Caki2 (cell line): Measurements from ENCODE around the gene MYO16. TPM values are rescaled to one million over a fixed set of nuclear protein-coding genes. Genes with fewer than 3 reads are reported as not detected.

Source experiments
- DNase-seq: peaks from one replicate; pipeline ENCODE4 v3.0.0-alpha.2; 2015; ENCODE audit warnings: low read depth
- in situ Hi-C: cut with HindIII; loops from 2 replicates; pipeline ENCODE4 v1.10.0; 2016; ENCODE audit warnings: low sequenced_read_pairs, low pct_unique_long_range_greater_than_20kb, mixed read lengths
- total RNA-seq: library from RNA; depleted of rRNA; stranded (reverse); fragments of >200 nt; shearing (Covaris generic); gene quantifications from 2 replicates; pipeline ENCODE4 v1.2.3, GENCODE V29; 2014; ENCODE audit warnings: low replicate concordance

MYO16 gene
- total RNA-seq, 1 experiment from 2014 or later = 0.14 TPM

DNA sequence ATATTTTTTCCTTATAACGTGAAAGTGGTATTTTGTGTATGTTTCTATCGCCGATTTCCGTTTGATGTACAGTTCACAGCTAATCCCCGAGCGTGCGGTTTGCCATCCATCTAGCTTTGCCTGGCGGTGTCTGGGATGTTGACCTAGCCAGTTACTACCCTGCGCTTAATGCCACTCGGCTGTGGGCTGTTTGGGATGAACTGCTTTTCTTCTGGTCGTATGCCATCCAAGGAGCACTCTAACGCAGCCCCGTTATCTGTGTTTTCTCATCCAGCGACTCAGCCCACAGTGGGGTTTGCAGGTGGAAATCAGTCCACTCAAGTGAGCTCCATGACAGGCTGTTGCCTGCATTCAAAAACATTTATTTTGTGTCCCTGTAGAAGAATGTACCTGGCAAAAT is 512.3 kb downstream of the MYO16 start:
- DNase-seq = no peak
- in situ Hi-C loops = no loop called here

- in situ Hi-C loops = no loop called here
- no peak for DNase-seq
Measured at GRCh38 chr13:109144693-109145437, 515.5 kb downstream of the MYO16 start.

DNA sequence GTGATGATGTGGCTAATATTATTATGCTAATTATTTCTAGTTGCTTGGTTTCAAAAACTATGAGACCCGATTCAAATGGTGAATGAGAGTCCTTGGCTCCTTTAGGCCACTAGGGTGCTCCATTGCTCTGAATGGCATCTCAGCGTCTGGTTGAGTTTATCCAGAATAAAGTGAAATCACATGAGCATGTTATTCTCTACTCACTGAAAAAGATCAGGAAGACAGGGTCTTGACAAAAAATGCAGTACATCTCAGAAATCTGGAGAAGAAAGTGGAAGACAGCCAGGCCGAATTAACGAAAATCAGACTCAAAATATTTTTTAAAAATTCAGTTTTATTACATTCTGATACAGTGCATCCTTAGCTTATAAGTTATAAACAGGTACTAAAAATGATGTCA is 516.2 kb downstream of the MYO16 start:
- in situ Hi-C loops = no loop called here

GRCh38 chr13:109146393-109146792 is 517.0 kb downstream of the MYO16 start:
- in situ Hi-C loops = no loop called here
- DNase-seq = no peak

More for the DNA sequence above, 516.2 kb downstream of the MYO16 start:
- DNase-seq = peak; percentile 19

DNA sequence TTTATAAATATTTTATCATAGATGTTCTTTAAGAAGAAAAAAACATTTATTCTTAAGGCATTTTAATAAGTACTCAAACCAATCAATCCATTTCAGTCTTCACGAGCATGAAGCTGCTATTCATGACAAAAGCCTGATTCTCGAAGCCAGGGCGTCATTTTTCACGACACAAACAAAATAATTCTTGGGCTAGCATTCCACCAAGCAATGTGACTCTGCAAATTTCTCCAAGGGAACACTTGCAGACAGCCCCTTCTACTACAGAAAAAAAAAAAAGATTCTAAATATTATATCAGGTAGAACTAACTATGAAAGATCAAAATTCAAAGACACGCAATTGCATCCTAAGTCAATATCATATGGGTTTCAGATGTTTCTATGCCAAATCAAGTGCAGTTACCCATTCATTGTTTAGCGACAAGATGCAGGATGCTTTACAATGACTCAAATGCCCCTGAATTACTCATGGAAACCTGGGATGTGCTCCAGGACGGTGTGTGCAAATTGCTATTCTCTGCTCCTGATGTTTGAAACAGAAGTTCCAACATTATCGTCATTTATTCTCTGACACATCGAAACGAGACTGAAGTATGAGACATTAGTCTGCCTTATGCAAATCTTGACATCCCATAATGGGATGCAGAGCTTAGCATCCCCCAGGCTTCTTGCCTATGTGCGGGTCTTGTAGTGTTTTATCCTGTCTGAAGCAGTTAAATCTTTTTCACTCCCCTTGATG is 517.7 kb downstream of the MYO16 start:
- DNase-seq = no peak
- in situ Hi-C loops = no loop called here

GRCh38 chr13:109148243-109148642 is 518.8 kb downstream of the MYO16 start:
- DNase-seq = no peak
- in situ Hi-C loops = no loop called here

- DNase-seq = no peak
- in situ Hi-C loops = no loop called here
Measured at GRCh38 chr13:109150696-109151095, 521.3 kb downstream of the MYO16 start.

GRCh38 chr13:109151255-109151654 is 521.8 kb downstream of the MYO16 start:
- in situ Hi-C loops = no loop called here
- no peak for DNase-seq

DNA sequence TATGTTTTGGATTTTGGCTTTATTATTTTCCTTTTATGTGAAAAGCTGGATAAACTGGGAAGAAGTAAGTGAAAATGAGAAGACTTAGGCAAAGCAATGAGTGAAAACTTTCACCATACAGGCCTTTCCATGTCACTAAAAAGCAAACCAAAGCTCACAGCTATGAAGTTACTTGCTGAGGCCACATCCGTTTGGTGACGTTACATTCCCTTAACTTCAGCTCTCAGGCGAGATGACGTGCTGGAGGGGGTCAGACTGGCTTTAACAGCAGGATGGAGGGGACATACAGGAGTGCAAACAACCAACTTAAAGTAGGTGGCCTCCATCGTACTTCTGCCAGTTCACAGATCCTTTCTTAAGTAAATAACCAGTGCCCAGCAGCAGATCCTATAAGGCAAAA is 522.3 kb downstream of the MYO16 start:
- in situ Hi-C loops = no loop called here
- no peak for DNase-seq

DNA sequence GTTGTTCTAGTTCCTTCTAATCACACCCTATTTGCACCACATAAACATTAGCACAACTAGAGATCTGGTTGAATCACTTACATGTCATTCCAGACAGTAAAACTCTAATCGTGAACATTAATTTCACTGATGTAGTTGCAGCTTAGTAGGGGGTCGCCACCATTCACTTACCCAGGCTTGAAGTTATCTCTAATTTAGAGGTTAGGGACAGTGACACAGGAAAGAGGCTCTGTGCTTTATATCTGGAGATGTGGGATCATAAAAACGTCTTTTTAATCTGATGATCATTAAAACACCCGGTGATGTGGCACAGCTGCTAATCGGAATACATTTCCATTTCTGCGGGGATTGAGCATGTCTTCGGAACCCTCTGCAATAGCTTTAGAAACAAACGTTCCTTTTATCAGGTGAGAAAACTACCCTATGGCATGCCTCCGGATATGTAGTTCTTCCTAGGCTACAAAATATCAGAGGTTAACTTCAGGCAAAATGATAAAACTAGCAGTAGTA is 523.0 kb downstream of the MYO16 start:
- no peak for DNase-seq
- in situ Hi-C loops = no loop called here

DNA sequence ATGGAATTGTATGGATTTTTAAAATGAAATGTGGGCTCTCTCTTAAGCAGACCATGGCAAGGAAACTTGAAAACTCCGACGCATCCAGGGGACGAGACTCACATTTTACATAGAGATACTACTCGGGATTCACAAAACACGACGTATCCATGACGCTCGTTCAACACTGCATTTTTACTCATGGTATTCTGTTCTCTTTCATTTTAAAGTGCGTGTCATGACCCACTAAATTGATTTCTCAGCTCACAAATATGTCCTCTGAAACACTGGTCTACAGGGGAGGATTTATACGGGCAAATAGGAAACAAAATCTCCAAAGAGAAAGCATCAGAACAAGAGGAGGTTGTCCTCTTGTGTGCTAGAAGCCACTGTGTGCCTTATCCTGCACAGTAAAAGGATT is 523.5 kb downstream of the MYO16 start:
- in situ Hi-C loops = no loop called here
- DNase-seq = no peak

GRCh38 chr13:109154146-109154545 is 524.7 kb downstream of the MYO16 start:
- DNase-seq = no peak
- in situ Hi-C loops = no loop called here

DNA sequence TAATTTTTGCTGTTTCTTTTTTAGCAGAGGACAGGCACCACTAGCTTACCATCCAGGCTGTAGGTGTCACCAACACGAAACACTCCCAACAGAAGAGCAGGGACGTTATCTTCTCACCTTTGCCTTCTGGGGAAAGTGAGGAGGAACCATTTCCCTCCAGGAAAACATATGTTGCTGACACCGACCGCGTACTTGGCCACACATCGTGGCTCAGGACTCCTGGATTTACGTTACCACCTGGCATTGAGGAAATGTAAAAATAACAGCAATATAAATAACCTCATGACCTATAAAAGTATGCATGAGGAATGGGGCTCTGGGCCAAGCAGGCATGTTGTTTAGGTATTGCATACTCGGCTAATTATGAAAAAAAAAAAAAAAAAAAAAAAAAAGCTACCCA is 525.1 kb downstream of the MYO16 start:
- peak; percentile 2 for DNase-seq
- in situ Hi-C loops = no loop called here

DNA sequence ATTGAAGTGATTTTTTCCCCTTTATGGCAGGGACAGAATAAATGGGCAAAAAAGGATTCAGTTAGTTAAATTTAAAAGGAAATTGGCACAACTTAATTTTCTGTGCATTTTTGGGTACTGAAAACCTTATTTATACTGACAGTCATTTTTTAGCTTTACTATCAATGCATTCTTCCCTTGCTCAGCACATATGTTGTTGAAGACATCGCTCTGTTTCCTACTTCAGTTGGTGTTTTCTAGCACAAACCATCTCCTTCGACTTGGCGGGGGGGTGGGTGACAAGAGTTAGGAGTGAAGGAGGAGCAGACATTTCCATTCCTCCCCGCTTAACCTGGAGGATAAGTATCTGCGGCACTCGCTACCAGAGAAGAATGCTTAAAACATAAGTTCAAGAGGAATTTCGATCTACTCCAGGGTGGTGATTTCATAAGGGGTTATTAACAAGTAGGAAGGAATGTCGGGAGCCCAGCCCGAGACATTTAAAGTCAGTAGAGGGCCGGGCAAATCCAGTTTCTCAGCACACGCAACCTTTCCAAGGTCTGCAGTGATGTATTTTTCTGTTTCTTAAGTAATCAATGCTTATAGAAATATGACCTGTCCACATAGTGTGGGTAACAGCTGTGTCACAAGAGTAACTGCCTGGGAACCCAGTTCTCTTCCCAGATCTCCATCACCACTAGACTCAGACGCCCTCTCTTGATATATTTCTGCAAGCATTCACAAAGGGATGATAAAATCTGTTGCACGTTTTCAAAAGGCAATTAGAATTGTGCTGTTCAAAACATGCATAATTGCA is 525.8 kb downstream of the MYO16 start:
- no peak for DNase-seq
- in situ Hi-C loops = no loop called here

- DNase-seq = peak; percentile 27
- in situ Hi-C loops = no loop called here
Measured at GRCh38 chr13:109156181-109156935, 526.9 kb downstream of the MYO16 start.

DNA sequence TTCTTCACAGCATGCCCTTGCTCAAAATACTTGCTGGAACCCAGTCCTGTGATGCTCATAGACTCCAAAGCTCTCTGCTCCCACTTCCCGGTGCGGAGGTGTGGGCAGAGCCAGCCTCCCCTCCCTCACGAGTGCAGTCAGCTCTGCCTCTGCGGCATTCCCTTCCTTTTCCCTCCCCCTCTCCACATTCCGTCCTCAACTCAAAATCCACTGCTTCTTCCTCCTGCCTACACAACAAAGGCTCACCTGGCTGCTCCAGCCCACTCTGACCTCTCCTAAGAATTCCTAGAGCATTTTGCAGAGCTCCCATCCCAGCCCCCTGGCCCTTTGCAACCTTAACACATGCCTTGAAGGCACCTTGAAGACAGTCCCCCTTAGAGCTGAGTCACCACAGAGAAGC is 527.9 kb downstream of the MYO16 start:
- in situ Hi-C loops = no loop called here

GRCh38 chr13:109158383-109158782 is 529.0 kb downstream of the MYO16 start:
- no peak for DNase-seq
- in situ Hi-C loops = no loop called here

More for the DNA sequence above, 527.9 kb downstream of the MYO16 start:
- no peak for DNase-seq

DNA sequence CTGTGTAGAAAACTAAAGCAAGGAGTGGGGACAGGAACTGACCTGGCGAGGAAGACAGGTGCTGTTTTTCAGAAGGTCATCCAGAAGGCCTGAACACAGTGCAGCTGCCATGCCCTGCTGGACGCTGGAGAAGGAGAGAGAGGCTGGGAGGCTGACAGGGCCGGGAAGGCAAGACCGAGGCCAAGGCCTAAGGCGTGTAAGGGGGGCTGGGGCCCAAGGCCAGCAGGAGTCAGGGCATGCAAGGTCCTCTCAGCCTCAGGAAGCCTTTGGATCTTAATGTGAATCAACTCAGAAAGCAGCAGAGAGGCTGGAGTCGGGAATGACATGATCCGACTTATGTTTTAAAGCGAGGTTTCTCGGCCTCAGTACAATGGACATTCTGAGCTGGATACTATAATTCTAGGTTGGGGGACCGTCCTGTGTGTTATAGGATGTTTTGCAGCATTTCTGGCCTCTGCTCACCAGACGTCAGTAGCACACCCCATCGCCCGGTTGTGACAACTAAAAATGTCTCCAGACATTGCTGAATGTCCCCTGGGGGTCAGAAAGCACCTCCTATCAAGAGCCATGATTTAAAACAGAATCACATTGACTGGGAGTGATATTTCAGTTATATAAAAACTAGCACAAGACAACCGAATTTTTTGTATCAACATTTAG is 530.4 kb downstream of the MYO16 start:
- in situ Hi-C loops = no loop called here
- DNase-seq = no peak
